ENCODE data around the gene NXNL2. TPM values are rescaled to one million over a fixed set of nuclear protein-coding genes. Genes with fewer than 3 reads are reported as not detected.

The NXNL2 gene
- total RNA-seq, 1 donor from 2014 or later: 0.58 TPM

GRCh38 chr9:88572684-88573083, 37.7 kb downstream of the NXNL2 start:
- no peak for DNase-seq (ENCODE audit: extremely low spot score, unreplicated experiment)
- Mint-ChIP-seq H3K4me3 (no peak overlapping the region), H3K4me1 (ENCODE audit: unreplicated experiment) (peaks cover 9% of the 10 kb centered on the region), H3K9me3 (no peaks in the 10 kb centered on the region), H3K27ac (no peak overlapping the region), H3K27me3 (no peaks in the 10 kb centered on the region), H3K36me3 (no peaks in the 10 kb centered on the region)
- TF ChIP-seq CTCF (conservative IDR thresholded peaks at IDR 0.05): no peak

GRCh38 chr9:88574953-88575352, 40.0 kb downstream of the NXNL2 start:
- no peak for TF ChIP-seq CTCF (conservative IDR thresholded peaks at IDR 0.05)
- H3K27me3 Mint-ChIP-seq: no peaks in the 10 kb centered on the region
- H3K36me3 Mint-ChIP-seq: no peaks in the 10 kb centered on the region
- H3K4me1 Mint-ChIP-seq (ENCODE audit: unreplicated experiment): peaks cover 17% of the 10 kb centered on the region
- no peak overlapping the region for H3K4me3 Mint-ChIP-seq
- no peak for DNase-seq (ENCODE audit: extremely low spot score, unreplicated experiment)
- H3K27ac Mint-ChIP-seq: no peak overlapping the region
- no peaks in the 10 kb centered on the region for H3K9me3 Mint-ChIP-seq

GRCh38 chr9:88577256-88578120, 42.5 kb downstream of the NXNL2 start:
- H3K4me3 Mint-ChIP-seq: no peak overlapping the region
- no peaks in the 10 kb centered on the region for H3K36me3 Mint-ChIP-seq
- TF ChIP-seq CTCF (conservative IDR thresholded peaks at IDR 0.05): no peak
- H3K4me1 Mint-ChIP-seq (ENCODE audit: unreplicated experiment): peaks cover 12% of the 10 kb centered on the region
- H3K27ac Mint-ChIP-seq: no peak overlapping the region
- no peak for DNase-seq (ENCODE audit: extremely low spot score, unreplicated experiment)
- H3K9me3 Mint-ChIP-seq: no peaks in the 10 kb centered on the region
- H3K27me3 Mint-ChIP-seq: peaks cover 6% of the 10 kb centered on the region

GRCh38 chr9:88578121-88579049, 43.4 kb downstream of the NXNL2 start:
- H3K27ac Mint-ChIP-seq: peak overlapping the region; percentile 29
- peak; percentile 98 for TF ChIP-seq CTCF (conservative IDR thresholded peaks at IDR 0.05)
- H3K27me3 Mint-ChIP-seq: peaks cover 6% of the 10 kb centered on the region
- H3K9me3 Mint-ChIP-seq: no peaks in the 10 kb centered on the region
- no peak overlapping the region for H3K4me3 Mint-ChIP-seq
- peak; percentile 87 for DNase-seq (ENCODE audit: extremely low spot score, unreplicated experiment)
- peaks cover 12% of the 10 kb centered on the region for H3K4me1 Mint-ChIP-seq (ENCODE audit: unreplicated experiment)
- H3K36me3 Mint-ChIP-seq: no peaks in the 10 kb centered on the region

- no peaks in the 10 kb centered on the region for H3K36me3 Mint-ChIP-seq
- H3K27me3 Mint-ChIP-seq: peaks cover 6% of the 10 kb centered on the region
- H3K9me3 Mint-ChIP-seq: no peaks in the 10 kb centered on the region
Measured at GRCh38 chr9:88579050-88579715, 44.2 kb downstream of the NXNL2 start.

More at GRCh38 chr9:88579050-88579715, 44.2 kb downstream of the NXNL2 start:
- TF ChIP-seq CTCF (conservative IDR thresholded peaks at IDR 0.05): no peak
- Mint-ChIP-seq H3K4me3 (no peak overlapping the region), H3K4me1 (ENCODE audit: unreplicated experiment) (peaks cover 16% of the 10 kb centered on the region), H3K27ac (no peak overlapping the region)
- DNase-seq (ENCODE audit: extremely low spot score, unreplicated experiment): no peak
